Pancreas (tissue), 10 donors: Measurements from ENCODE around the gene GBX2. TPM values are rescaled to one million over a fixed set of nuclear protein-coding genes. Genes with fewer than 3 reads are reported as not detected.

Source experiments
- ATAC-seq, 4 donors: fragments of 200-7000 bp; cut with Tn5 transposase; one replicate each; pipeline versions ENCODE4 v1.8.0 to v1.9.1; 2020; ENCODE audit warnings: mild to moderate bottlenecking in 4 of 4, moderate library complexity in 4 of 4
- DNase-seq, 6 donors: peaks; one replicate each; pipeline ENCODE4 v3.0.0-alpha.2; 2020
- FAIRE-seq: peaks from 2 replicates; lab custom pipeline; 2012; peaks lifted over from hg19 to GRCh38; lab: Jason Lieb, UNC
- H3K27ac ChIP-seq, 4 donors: fragments of 200-600 bp; sonication (generic); 1 replicate in 3 of 4; 2 replicates in 1 of 4; pipeline versions ENCODE4 v1.5.0 to v1.8.0; 2020
- H3K27me3 ChIP-seq, 4 donors: fragments of 200-600 bp; one replicate each; pipeline ENCODE4 v1.8.0; 2021
- H3K36me3 ChIP-seq, 3 donors: fragments of 200-600 bp; sonication (generic) in 1 of 3; one replicate each; pipeline versions ENCODE4 v1.5.0 to v1.8.0; 2020 to 2021
- H3K4me1 ChIP-seq, 3 donors: fragments of 200-600 bp; one replicate each; pipeline ENCODE4 v1.8.0; 2021
- H3K4me3 ChIP-seq, 4 donors: fragments of 200-600 bp; sonication (generic) in 2 of 4; one replicate each; pipeline versions ENCODE4 v1.5.0 to v1.8.0; 2020 to 2021
- H3K9me3 ChIP-seq, 4 donors: fragments of 200-600 bp; one replicate each; pipeline ENCODE4 v1.8.0; 2021
- WGBS, 2 donors: extraction: QIAGEN DNeasy Blood & Tissue Kit; methylation state at CpG; one replicate each; pipeline ENCODE4 v1.1.7; 2013; 5-methylcytosine and 5-hydroxymethylcytosine counted together
- intact Hi-C, 3 donors: fragments of 100-400 bp; cut with DNase I; formaldehyde crosslinking; loops; one replicate each; pipeline versions ENCODE4 v1.11.1 to v1.14.2; 2022
- polyA plus RNA-seq, 2 donors: library from polyadenylated mRNA; stranded (reverse); fragments of 200-250 nt; gene quantifications; one replicate each; pipeline ENCODE4 v1.2.3, GENCODE V29; 2013
- total RNA-seq, 6 donors: library from RNA; stranded (reverse); fragmentation: NEBNext Ultra II Directional in 4 of 6; extraction: Animal tissue kit (Norgen Biotek cat#: 25700) in 4 of 6; gene quantifications; one replicate each; pipeline versions ENCODE4 v1.2.1 to v1.2.4, GENCODE V29; 2021 to 2023
- TF ChIP-seq, protein P1 (sequence below), 4 donors: fragments of 200-600 bp; sonication (generic) in 3 of 4; IDR thresholded peaks; one replicate each; pipeline versions ENCODE4 v1.5.0 to v1.8.0; 2021; ENCODE audit warnings: antibody characterized with exemption in 4 of 4
- donor health status: healthy with polysubstance abuse.
- donor health status: DM: no; HTN: no; CAD: no; lungs with moderate emphysema.
- donor health status: DM: no; HTN: no; CAD: no.
- donor health status: control.
- donor health status: control.
- donor health status: Bipolar disorder and iron deficiency.
- donor health status: DM: yes; HTN: yes; CAD: no.
- donor health status: DM: no; HTN: no; CAD: no.
- donor health status: DM: no; HTN: no; CAD: no.
- donor health status: DM: yes; HTN: yes; CAD: no.

GBX2 gene
- total and polyA plus RNA-seq, 8 donors: not detected

DNA sequence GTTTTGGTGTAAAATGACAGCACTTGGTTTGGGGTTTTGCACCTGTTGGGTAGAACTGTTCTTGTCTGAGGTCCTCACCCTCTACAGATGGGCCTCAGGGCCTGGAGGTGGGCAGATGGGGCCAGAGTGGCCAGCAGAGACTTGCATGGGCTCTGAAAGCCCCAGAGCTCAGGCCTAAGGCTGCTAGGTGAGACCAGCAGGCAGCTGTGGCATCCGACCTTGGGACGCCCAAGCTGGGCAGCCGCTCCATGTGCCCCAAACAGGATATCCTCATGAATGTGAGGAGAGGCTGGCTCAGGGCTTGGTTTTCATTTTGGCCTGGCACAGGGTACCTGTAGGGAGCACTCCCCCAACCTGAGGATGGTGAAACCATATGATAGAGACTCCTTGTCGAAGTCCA, 38.3 kb downstream of the GBX2 start:
- Histone ChIP-seq H3K4me1 (no peaks in the 10 kb centered on the region), H3K27ac (no peak overlapping the region), H3K36me3 (no peaks in the 10 kb centered on the region), H3K4me3 (no peak overlapping the region), H3K9me3 (no peaks in the 10 kb centered on the region), H3K27me3 (no peaks in the 10 kb centered on the region)
- FAIRE-seq (no peak), DNase-seq (peak in 2 of 6 donors; percentile 27 to 52), ATAC-seq (no peak)
- intact Hi-C loops: no loop called here
- 94 to 98% methylated on average over 4 of the region's 4 CpGs for WGBS, 2 donors
- TF ChIP-seq, protein P1, sequence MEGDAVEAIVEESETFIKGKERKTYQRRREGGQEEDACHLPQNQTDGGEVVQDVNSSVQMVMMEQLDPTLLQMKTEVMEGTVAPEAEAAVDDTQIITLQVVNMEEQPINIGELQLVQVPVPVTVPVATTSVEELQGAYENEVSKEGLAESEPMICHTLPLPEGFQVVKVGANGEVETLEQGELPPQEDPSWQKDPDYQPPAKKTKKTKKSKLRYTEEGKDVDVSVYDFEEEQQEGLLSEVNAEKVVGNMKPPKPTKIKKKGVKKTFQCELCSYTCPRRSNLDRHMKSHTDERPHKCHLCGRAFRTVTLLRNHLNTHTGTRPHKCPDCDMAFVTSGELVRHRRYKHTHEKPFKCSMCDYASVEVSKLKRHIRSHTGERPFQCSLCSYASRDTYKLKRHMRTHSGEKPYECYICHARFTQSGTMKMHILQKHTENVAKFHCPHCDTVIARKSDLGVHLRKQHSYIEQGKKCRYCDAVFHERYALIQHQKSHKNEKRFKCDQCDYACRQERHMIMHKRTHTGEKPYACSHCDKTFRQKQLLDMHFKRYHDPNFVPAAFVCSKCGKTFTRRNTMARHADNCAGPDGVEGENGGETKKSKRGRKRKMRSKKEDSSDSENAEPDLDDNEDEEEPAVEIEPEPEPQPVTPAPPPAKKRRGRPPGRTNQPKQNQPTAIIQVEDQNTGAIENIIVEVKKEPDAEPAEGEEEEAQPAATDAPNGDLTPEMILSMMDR (IDR thresholded peaks at IDR 0.05): no peak

DNA sequence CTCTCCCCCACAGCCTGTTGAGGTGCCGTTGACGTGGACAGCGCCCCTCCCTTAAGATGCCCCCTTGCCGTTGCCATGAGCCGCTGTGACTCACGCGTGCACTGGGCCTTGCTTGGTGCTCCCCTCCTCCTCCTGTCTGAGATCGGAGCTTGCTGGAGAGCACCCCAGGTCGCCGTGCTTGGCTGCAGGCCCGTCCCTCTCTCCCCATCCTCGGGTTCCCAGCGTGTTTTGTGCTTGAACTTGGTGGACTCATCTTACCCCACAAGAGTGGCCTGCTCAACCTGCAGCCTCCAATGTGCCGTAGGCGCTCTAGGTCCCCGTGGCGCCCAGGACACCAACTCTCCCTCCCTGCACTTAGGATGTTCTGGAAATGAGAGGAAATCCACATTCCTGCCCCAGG, 39.9 kb downstream of the GBX2 start:
- Histone ChIP-seq H3K9me3 (no peaks in the 10 kb centered on the region), H3K27me3 (no peaks in the 10 kb centered on the region), H3K4me3 (no peak overlapping the region), H3K4me1 (no peaks in the 10 kb centered on the region), H3K36me3 (peaks cover 0 to 12% (median 0%) of the 10 kb centered on the region in 3 donors), H3K27ac (no peak overlapping the region)
- intact Hi-C loops: no loop called here
- TF ChIP-seq, protein P1 (IDR thresholded peaks at IDR 0.05): no peak
- ATAC-seq (no peak), DNase-seq (peak in 2 of 6 donors; percentile 46), FAIRE-seq (no peak)
- 95% methylated on average over 17 of the region's 17 CpGs for WGBS, 2 donors

DNA sequence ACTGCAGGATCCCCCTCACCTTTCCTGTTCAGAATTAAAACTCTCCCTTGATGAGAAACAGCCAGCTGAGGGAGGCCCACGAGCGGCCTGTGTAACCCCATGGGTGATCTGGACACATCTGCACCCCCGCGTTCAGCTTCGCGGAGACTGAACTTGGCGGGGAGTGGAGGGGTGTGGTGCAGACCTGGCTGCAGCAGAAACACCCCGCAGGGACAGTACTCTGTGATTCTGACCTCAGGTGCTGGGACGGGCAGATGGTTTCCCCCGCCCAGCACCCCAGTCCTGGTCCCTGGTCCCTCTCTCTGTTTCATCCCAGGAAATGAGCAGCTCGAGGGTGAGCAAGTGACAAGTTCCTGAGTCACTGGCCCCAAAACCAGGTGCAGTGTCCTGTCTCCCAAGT, 41.2 kb downstream of the GBX2 start:
- Histone ChIP-seq H3K9me3 (no peaks in the 10 kb centered on the region), H3K4me3 (no peak overlapping the region), H3K4me1 (no peaks in the 10 kb centered on the region), H3K27ac (no peak overlapping the region), H3K27me3 (no peaks in the 10 kb centered on the region), H3K36me3 (peaks cover 0 to 12% (median 0%) of the 10 kb centered on the region in 3 donors)
- TF ChIP-seq, protein P1 (IDR thresholded peaks at IDR 0.05): no peak
- FAIRE-seq (no peak), DNase-seq (peak in 1 of 6 donors; percentile 30), ATAC-seq (no peak)
- 93% methylated on average over 11 of the region's 11 CpGs for WGBS, 2 donors
- intact Hi-C loops: no loop called here

DNA sequence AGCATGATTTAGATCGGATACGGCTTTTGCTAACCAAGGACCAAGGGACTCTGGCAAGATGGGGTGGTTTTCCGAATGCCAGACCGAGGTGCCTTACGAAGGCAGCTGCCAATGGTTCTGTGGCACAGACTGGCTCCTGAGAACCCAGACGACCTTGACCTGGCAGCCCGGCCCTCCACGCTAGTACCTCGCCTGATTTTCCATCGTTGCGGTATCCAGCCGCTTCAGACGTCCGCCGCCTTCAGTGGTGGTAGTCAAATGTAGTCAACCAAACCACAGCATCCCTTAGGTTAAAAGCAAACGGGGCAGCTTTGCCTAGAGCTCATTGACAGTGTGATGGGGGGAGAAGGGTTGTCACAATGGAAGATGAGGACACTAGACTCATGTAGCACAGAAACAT, 42.6 kb downstream of the GBX2 start:
- FAIRE-seq (no peak), DNase-seq (peak in 1 of 6 donors; percentile 43), ATAC-seq (no peak)
- WGBS, 2 donors: 93 to 94% methylated on average over 16 of the region's 16 CpGs
- Histone ChIP-seq H3K4me3 (no peak overlapping the region), H3K27ac (no peak overlapping the region), H3K27me3 (no peaks in the 10 kb centered on the region), H3K4me1 (no peaks in the 10 kb centered on the region), H3K9me3 (no peaks in the 10 kb centered on the region), H3K36me3 (peaks cover 0 to 12% (median 0%) of the 10 kb centered on the region in 3 donors)
- intact Hi-C loops: no loop called here
- TF ChIP-seq, protein P1 (IDR thresholded peaks at IDR 0.05): no peak

DNA sequence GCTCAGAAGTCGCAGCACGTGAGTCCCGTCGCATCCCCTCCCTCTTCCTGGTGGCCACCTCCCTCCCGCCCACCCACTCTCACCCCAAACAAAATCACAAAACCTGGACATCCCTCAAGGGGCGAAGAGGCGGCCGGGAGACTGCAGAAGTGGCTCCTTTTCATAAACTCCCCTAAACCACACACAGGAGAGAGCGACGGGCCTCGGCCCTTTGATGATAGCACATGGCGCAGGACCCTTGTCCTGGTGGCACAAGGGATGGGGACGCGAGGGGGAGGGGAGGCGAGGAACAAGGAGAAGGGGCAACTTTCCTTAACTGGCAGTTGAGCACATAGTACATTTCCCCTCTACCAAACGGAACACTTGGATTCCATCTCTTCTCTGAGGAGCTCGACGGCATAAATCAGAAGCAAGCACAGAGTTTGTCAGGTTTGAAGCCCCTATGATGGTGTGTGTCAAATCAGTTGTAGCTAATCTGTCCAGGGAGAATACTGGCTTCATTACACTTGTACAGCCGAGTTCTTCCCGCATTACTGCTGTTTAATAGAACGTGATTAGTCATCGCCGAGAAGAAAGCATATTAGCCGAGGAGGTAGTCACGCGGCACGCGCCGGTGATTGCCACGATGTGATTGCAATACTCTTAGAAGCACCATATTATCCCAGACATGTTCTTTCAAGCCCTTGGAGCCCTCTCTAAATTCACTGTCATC, 43.8 kb downstream of the GBX2 start:
- no peak overlapping the region for H3K4me3 ChIP-seq
- no peak for ATAC-seq
- TF ChIP-seq, protein P1 (IDR thresholded peaks at IDR 0.05): no peak
- H3K9me3 ChIP-seq: no peaks in the 10 kb centered on the region
- intact Hi-C loops: no loop called here
- WGBS, 2 donors: 96 to 98% methylated on average over 30 of the region's 30 CpGs
- H3K27ac ChIP-seq: no peak overlapping the region
- no peaks in the 10 kb centered on the region for H3K4me1 ChIP-seq
- H3K27me3 ChIP-seq: no peaks in the 10 kb centered on the region
- DNase-seq: peak in 1 of 6 donors; percentile 37
- FAIRE-seq: no peak
- peaks cover 0 to 12% (median 0%) of the 10 kb centered on the region in 3 donors for H3K36me3 ChIP-seq
